ENCODE results near the gene TMEM239.

DNA sequence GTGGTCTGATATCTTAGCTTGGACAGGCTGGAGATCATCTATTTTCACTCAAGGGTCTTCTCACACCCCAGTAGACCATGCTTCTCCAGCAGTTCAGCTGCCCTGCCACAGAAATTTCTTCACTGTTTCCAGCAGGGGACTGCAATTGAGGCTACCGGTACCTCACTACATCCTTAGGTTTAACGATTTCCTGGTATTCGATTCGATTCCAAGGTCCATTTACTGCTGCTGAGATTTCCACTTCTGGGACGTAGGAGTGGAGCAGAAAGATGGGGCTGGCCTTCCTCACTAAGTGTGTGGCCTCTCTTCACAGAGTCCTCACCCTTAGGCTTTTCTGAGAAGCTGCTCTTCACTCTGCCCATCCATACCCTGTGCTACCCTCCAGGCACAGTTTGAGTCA, 30.5 kb downstream of the TMEM239 start:
- TF ChIP-seq CTCF (IDR thresholded peaks at IDR 0.05 in 4 of 5, conservative IDR thresholded peaks at IDR 0.05 in 1 of 5) (no peak), POLR2A (IDR thresholded peaks at IDR 0.05) (no peak)
